ENCODE measurements around the gene ISG15.
A peak's percentile ranks its signal among the peaks of the same experiment; 100 is the strongest.
"Not testable (repeated sequence)": the region's sequence is repeated elsewhere in the genome, so short reads cannot be mapped to it uniquely, and the experiment has no call there.

The ISG15 gene

DNA sequence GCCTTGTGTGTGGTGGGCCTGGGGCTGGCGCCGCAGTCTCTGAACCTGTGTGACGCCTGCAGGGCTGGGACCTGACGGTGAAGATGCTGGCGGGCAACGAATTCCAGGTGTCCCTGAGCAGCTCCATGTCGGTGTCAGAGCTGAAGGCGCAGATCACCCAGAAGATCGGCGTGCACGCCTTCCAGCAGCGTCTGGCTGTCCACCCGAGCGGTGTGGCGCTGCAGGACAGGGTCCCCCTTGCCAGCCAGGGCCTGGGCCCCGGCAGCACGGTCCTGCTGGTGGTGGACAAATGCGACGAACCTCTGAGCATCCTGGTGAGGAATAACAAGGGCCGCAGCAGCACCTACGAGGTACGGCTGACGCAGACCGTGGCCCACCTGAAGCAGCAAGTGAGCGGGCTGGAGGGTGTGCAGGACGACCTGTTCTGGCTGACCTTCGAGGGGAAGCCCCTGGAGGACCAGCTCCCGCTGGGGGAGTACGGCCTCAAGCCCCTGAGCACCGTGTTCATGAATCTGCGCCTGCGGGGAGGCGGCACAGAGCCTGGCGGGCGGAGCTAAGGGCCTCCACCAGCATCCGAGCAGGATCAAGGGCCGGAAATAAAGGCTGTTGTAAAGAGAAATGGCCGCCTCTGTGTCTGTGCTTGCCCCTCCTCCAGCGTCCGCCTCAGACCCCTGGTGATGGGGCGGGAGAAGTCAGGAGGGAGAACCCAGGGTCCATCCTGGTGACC is 788 bp downstream of the ISG15 start:
- no peak for DNase-seq (ENCODE audit: low read depth)

DNA sequence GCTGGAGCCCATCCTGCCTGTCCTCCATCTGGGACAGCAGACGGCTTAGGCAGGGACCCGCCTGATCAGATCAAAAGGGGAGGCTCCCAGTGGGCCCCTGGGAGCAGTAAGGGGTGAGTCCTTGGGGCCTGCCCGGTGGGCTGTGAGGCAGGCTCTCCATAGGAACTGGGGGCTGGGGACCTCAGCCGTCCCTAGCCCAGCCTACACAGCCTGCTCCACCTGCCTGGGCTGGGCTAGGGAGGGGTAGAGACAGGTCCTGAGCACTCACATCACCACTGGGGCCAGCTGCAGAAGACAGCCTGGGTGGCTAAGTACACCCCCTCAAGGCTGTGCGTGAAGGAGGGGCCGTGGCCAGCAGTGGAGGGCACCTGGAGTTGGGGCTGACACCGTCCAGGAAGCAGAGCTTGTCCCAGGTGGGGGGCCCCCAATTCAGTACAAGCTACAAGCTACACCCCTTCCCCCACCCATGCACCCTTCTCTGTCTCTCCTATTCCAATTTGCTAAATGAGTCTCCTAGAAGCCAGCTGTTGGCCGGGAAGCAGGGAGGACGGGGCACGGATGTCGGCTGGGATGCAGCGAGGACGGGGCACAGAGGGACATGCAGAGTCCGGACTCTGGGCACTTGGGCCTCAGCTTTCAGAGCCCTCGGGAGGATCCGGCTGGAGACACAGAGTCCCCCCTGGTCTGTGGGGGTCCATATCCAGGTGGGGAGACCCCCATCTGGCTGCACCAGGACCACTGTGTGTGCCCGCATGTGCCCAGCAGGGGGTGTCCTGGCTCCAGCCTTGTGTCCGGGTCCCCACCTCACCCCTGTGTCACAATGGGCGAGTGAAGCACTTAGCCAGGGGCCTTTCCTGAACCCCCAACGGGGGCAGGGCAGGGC is 1.7 kb downstream of the ISG15 start:
- DNase-seq (ENCODE audit: low read depth) = no peak

DNA sequence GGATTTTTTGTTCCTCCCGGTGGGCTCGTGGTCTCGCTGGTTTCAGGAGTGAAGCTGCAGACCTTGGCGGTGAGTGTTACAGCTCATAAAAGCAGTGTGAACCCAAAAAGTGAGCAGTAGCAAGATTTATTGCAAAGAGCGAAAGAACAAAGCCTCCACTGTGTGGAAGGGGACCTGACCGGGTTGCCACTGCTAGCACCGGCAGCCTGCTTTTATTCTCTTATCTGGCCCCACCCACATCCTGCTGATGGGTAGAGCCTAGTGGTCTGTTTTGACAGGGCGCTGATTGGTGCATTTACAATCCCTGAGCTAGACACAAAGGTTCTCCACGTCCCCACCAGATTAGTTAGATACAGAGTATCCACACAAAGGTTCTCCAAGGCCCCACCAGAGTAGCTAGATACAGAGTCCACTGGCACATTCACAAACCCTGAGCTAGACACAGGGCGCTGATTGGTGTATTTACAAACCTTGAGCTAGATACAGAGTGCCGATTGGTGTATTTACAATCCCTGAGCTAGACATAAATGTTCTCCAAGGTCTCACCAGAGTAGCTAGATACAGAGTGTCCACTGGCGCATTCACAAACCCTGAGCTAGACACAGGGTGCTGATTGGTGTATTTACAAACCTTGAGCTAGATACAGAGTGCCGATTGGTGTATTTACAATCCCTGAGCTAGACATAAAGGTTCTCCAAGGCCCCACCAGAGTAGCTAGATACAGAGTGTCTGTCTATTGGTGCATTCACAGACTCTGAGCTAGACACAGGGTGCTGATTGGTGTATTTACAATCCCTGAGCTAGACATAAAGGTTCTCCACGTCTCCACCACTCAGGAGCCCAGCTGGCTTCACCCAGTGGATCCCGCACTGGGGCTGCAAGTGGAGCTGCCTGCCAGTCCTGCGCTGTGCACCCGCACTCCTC is 4.4 kb downstream of the ISG15 start:
- DNase-seq (ENCODE audit: low read depth) = not testable (repeated sequence)

DNA sequence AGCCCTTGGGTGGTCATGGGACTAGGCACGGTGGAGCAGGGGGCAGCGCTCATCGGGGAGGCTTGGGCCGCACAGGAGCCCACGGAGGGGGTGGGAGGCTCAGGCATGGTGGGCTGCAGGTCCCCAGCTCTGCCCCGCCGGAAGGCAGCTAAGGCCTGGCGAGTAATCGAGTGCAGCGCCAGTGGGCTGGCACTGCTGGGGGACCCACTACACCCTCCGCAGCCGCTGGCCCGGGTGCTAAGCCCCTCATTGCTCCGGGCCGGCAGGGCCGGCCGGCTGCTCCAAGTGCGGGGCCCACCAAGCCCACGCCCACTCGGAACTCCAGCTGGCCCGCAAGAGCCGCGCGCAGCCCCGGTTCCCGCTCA is 5.0 kb downstream of the ISG15 start:
- DNase-seq (ENCODE audit: low read depth) = not testable (repeated sequence)

DNA sequence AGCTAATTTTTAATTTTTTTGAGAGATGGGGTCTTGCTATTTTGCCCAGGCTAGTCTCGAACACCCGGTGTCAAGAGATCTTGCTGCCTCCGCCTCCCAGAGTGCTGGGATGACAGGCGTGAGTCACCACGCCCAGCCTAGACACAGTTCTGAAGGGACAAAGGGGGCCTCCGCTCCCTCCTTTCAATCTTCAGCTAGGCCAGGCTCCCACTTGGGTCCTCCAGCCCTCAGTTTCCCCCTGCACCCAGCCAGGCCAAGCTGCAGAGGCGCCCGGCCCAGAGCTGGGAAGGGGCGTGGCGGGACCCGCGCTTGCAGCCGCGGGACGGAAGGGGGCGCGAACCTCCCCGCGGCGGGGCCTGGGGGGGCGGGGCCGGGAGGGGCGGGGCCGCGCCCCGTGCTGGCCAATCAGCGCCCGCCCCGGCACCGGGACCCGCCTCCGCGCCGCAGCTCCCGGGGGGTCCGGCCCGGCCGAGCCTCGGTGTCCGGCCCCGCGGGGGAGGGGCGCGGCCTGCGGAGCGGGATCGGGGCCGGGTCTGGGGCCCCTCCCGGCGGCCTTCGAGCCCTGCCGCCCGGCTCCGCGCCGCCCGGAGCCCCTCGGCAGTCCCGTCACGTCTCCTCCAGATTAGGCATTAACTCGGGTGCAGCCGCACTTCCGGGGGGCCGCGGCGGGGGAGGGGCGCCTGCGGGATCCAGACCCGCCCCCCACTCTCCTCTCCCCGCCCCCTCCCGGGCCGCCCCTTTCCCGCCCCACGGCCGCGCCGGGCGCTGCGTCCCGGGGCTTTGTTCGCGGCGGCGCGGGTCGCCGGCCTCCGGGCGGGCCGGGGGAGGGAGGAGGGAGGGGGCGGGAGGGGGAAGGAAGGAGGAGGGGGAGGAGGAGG is 6.1 kb downstream of the ISG15 start:
- DNase-seq (ENCODE audit: low read depth) = peak; percentile 62

DNA sequence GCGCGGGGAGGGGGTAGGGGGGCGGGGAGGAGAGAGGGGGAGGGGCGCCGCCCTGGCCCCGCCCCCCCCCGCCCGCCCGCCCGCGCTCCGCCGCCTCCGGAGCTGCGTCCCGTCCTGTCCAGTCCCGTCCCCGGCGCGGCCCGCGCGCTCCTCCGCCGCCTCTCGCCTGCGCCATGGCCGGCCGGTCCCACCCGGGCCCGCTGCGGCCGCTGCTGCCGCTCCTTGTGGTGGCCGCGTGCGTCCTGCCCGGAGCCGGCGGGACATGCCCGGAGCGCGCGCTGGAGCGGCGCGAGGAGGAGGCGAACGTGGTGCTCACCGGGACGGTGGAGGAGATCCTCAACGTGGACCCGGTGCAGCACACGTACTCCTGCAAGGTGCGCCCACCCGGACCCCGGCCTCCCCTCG is 6.7 kb downstream of the ISG15 start, which contains the start of gene AGRN:
TSS of gene AGRN (plus strand) at position 121 of the 405 bp plus-strand sequence. CDS start at position 174, 53 bp downstream.
- no peak for DNase-seq (ENCODE audit: low read depth)

DNA sequence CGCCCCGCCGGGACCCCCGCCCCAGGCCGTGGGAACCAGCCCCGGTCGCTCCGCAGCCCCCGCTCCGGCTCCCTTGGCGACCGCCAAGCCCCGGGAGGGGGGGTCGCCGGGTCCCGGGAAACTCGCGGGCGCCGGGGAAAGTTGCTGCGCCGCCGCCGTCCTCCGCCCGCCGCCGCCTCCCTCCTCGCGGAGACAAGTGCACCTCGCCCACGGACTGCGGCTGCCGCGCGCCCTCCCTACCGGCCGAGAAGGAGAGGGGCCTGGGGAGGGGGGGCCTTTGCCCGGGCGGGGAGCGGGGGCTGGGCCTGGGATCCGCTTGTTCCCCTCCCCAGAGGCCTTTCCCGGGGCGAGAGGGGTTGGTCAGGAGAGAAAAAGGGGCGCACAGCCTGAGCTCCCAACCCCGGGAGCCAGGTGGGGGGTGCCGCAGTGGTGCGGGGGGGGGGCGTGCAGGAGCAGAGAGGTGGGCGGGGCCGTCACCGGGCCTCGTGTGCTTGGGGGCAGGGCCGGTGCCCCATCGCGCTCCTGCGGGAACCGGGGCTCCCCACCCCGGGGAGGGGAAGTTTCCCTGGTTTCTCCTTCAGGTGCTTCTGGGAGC is 7.2 kb downstream of the ISG15 start:
- DNase-seq (ENCODE audit: low read depth) = no peak

DNA sequence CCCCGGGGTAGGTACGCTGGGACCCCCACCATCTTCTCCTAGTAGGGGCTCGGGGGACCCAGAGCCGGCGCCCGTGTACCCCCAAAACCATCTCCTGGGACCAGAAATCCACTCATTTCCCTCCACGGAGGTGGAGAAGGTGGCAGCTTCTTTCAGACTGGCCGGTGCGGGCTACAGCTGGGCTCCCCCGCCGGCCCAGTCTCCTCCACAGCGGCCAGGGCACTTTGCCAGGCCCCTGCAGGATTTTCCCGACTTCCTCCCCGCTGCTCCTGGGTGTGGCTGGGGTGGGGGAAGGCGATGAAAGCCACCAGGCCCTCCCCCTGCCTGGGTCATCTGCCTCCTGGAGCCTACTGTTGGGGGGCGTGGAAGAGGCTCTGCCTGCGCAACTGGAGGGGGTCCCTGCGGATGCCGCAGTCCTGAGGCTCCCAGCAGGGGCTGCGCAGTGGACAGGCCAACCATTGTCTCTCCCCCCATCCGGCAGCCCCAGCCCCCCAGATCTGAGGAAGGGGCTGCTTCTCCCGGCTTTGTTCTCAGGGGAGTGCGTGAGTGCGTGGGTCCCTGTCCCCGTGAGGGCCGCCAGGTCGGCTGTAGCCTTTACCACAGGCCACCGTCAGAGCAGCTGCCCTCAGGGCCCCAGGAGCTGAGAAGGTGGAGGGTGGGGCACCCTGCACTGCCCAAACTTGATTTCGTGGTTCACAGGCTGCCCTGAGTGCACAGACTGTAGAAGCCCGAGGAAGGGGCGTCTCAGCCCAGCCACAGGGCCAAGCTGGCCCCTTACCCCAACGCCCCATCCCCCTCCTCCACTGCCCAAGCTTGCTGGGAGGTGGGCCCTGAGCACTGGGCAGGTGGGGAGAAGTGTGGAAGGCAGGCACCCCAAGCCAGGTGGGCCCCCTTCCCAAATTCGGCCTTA is 8.0 kb downstream of the ISG15 start:
- no peak for DNase-seq (ENCODE audit: low read depth)

DNA sequence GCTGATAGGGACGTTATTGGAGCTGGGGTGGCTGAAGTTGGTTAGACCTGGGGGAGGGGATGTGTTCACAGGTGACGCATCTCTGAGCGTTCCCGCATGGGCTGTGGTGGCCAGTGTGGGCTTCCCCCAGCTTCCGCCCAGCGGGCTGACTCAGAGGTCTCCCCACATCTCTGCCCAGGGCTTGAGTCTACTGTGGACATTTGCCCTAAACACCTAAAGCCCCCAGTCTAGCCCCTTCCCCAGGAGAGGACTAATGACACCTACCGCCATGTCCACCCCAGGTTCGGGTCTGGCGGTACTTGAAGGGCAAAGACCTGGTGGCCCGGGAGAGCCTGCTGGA is 8.6 kb downstream of the ISG15 start:
- DNase-seq (ENCODE audit: low read depth) = no peak

DNA sequence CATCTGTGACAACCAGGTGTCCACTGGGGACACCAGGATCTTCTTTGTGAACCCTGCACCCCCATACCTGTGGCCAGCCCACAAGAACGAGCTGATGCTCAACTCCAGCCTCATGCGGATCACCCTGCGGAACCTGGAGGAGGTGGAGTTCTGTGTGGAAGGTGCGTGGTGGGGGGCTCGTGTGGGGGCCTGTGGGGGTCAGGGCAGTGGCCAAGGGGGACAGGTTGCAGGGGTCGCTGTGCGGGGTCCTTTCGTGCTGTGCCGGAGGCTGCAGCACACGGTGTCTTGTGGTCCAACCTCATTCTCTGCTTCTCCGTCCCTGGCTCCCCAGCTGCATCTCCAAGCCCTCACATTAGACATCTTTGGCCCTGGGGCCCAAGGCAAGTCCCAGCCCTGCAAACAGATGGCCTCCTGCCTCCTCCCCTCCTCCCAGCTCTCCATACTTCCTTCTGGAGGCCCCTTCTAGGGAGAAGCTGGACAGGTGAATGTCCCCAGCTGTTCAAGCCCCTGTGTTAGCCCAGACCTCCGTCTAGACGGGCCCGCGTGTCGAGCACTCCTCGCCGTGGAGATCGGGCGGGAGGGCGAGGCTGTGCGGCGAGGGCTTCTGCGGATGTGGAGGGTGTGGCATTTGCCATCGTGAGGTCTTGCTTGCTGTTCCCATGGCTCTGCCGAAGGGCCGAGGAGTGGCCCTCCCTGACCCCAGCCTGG is 9.2 kb downstream of the ISG15 start:
- no peak for DNase-seq (ENCODE audit: low read depth)

DNA sequence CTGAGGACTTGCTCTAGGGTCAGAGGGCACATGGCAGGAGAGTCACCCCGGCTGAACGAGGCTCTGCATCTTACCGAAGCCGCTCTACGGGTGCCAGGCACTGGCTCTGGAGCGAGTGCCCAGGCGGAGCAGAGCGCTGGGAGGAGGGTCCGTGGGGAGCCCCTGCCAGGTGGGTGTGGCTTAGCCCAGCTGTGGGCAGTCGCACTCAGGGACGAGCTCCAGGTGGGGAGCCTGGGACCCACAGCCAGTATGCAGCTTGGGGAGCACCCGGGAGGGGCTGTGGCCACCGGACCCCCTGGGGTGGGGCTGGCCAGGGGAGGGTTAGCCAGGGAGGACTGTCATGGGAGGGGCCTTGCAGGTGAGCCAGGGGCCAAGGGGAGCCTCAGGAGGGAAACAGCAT is 10.4 kb downstream of the ISG15 start:
- no peak for DNase-seq (ENCODE audit: low read depth)

DNA sequence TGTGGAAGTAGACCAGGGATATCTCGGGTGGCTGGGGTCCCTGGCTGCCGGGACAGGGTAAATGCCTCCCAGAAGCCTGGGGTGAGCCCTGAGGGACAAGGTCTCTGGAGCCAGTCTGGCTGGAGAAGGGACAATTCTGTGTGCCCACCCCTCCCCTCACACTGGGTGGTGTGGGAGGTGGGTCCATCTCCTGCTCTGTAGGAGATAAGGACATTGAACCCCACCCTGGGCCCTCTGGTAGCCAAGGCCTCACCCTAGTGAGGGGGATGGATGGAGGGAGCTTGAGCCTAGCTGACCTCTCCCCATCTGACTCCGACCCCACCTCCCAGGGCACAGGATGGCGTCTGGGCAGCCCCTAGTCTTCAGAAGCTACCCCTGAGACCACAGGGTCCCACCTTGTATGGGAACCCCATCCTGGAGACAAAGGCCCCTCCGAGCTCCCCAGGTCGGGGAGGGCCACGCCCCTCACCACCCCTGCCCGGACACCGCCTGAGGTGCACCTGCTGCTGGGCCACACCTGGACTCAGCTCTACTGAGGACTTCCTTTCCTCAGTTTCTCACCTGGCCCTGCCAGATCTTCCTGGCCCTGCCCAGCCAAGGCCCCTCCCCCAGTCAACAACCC is 11.0 kb downstream of the ISG15 start:
- no peak for DNase-seq (ENCODE audit: low read depth)

DNA sequence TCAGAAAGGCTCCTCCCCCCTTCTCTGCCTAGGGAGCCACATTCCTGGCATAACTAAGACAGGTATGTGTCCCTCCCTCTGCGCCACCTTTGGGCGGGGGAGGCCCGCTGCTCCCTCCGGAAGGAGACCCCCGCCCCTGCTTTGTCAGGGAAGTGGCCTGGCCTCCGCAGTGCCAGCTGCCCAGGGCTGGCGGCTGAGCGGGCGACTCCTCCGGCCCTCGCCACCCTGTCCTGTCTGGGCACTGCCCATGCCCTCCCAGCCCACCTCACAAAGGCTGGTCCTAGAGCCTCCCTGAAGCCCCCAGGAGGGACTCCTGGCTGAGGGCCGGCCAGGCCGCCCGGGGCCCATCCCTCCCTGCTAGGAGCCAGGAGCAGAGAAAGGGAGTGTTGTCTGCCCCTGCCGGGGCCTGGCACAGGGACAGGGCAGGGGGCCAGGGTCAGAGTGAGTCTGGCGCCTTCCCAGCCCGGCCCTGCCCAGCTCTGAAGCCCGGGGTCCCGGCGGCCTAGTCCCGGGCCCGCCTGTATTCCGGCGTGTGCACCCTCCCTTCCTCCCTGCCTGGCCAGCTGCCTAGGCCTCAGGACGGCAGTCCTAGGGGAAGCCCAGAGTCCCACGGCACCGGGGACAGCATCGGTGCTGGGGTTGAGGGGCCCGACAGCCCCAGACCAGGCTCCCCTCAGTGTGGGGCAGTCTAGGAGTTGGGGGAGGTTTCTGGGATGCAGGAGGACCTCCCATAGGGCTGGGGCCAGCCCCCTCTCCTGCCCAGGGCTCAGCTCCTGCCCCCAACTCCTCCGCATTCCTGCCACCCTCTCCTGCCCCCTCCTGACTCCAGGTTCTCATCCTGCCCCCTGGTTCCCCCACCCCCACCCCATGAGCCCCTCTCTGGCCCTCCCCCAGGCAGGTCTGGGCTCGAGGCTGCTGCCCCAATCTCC is 11.7 kb downstream of the ISG15 start:
- DNase-seq (ENCODE audit: low read depth) = no peak

DNA sequence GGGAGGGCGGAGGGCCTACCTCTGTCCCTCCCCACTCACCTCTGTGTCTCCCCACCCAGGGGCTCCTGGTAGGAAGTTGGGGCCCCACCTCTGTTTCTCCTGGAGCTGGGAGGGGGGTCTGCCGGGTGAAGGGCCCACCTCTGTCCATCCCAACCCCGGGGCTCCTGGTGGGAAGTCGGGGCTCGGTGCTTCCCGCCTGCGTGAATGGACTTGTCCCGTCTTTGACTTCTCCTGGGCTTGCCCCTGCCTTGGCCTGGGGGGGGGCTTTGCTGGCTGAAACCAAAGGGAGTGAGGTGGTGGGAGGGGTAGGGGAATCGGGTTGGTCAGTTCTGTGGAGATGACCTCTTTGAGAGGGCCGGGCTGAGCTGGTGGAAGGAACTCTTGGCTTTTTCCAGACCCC is 12.4 kb downstream of the ISG15 start:
- DNase-seq (ENCODE audit: low read depth) = no peak

DNA sequence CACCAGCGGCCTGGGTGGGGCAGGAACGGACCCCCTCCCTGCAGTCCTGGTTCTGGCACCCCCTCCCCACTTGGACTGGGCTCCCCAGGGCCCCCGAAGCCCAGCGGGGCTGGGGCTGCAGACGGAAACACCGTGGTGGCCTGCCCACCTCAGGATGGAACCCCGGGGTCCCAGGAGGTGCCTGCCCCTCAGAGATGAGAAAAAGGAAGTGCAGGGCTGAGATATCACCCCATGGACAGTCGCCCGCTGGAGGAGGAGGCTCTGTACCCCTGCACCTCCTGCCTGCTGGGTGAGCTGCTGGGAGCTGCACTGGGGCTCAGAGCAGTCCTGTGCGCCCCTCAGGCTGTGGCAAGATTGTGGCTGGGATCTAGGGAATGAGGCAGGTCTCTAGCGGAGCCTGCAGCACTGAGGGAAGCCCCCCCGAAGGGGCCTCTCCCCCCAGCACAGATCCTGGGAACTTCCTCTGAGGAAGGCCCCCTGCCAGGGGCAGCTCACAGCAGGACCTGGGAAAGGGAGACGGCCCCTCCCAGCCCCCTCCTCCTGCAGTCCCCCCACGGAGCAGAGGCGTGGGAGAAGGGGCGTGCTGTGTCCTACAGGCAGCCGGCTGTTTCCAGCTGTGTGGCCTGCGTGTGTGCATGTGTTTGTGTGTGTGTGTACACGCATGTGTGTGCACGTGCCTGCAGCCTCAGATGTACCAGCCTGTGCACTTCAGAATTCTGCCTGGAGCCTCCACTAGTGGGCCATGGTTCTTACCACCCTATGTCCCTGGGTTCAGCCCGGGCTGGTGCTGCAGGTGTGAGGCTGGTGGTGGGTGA is 13.5 kb downstream of the ISG15 start:
- no peak for DNase-seq (ENCODE audit: low read depth)

DNA sequence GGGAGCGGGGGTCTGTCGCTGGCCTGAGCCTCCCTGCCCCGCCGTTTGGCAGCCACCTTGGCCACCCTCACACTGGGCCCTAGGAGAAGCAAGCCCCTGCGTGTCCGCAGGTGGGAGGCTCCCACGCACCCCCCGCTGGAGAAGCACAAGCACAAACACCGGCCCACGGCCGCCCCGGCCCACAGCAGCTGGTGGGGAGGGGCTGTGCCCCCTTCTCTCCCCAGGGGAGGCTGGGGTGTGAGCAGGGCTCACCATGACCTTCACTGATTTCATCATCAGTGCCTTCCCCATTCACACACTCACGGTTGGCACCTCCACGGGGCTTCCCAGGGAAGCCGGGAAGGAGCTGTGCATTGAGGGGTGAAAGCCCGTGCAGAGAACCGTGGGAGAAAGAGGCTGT is 14.5 kb downstream of the ISG15 start:
- no peak for DNase-seq (ENCODE audit: low read depth)

Measured in stromal cell of bone marrow (primary cell).